Activated T-cell treated with anti-CD3 and anti-CD28 coated beads, Interleukin-2, amount 50 U/mL, for 4 hours (primary cell): Measurements from ENCODE around the gene TGIF2. TPM values are rescaled to one million over a fixed set of nuclear protein-coding genes. Genes with fewer than 3 reads are reported as not detected.

ENCODE experiments used
- ATAC-seq, 2 donors: fragments of 200-7000 bp; cut with Tn5 transposase; one replicate each; pipeline ENCODE4 v1.10.0; 2021
- DNase-seq: peaks from one replicate; pipeline ENCODE4 v3.0.0-alpha.2; 2020
- H3K27me3 Mint-ChIP-seq: one replicate; pipeline ENCODE4 v1.8.0; 2021; ENCODE audit warnings: low read depth, mixed read lengths
- H3K36me3 Mint-ChIP-seq: one replicate; pipeline ENCODE4 v1.8.0; 2022; ENCODE audit warnings: mixed read lengths; ENCODE audit not compliant: insufficient read depth
- H3K4me1 Mint-ChIP-seq: one replicate; pipeline ENCODE4 v1.8.0; 2021; ENCODE audit warnings: low read depth, mixed read lengths
- H3K4me3 Mint-ChIP-seq: one replicate; pipeline ENCODE4 v1.8.0; 2021; ENCODE audit warnings: mild to moderate bottlenecking, moderate library complexity, mixed read lengths
- H3K9me3 Mint-ChIP-seq: one replicate; pipeline ENCODE4 v1.8.0; 2021; ENCODE audit warnings: mixed read lengths
- total RNA-seq, 3 donors: library from RNA; stranded (reverse); gene quantifications; one replicate each; pipeline ENCODE4 v1.2.1, GENCODE V29; 2021

The TGIF2 gene
- 10 to 100 TPM; 62.2 to 63.9 (median 62.5) TPM for total RNA-seq

GRCh38 chr20:36573103-36573797 lies at the start of gene TGIF2:
TSS of gene TGIF2 (plus strand) at chr20:36573597. CDS start at chr20:36578775, 5,178 bp downstream.
- ATAC-seq = peak; percentile 73 to 78
- H3K36me3 Mint-ChIP-seq = peaks cover 9% of the 10 kb centered on the region
- H3K27me3 Mint-ChIP-seq = no peaks in the 10 kb centered on the region
- no peaks in the 10 kb centered on the region for H3K9me3 Mint-ChIP-seq
- H3K4me3 Mint-ChIP-seq = peak within 1 kb of the TSS; percentile 95
- peak; percentile 90 for DNase-seq
- H3K4me1 Mint-ChIP-seq = peaks cover 36% of the 10 kb centered on the region

DNA sequence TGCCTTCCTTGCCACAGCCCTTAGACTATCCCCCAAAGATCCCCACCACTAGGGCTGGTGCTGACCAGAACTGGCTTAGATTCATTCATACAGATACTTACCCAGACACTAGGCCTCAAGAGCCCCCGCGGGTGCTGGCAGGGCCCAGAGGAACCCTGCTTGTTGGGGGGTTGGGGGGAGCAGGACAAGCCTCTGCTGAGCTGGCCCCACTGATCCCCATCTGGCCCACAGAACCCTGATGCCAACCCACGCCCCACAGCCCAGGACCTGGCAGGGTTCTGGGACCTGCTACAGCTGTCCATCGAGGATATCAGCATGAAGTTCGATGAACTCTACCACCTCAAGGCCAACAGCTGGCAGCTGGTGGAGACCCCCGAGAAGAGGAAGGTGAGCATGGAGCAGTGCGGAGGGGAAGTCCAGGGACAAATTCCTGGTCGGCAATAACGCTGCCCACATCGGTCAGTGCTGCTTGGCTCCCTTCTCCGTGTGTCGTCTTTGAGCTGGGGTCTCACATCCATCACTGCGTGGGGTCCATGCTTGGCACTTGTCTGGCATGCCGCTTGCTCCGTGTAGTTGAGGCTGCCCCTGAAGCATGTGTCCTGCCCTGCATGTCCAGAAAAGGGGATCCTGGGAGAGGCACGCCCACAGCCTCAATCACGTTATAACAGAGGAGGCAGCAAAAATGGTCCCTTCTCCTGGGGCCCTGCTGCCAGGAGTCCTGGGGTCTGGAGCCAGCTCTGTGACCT lies 47.6 kb upstream of the TGIF2 start:
- DNase-seq (no peak), ATAC-seq (no peak)
- Mint-ChIP-seq H3K36me3 (peaks cover 21% of the 10 kb centered on the region), H3K9me3 (no peaks in the 10 kb centered on the region), H3K4me3 (no peak overlapping the region), H3K4me1 (no peaks in the 10 kb centered on the region), H3K27me3 (no peaks in the 10 kb centered on the region)

DNA sequence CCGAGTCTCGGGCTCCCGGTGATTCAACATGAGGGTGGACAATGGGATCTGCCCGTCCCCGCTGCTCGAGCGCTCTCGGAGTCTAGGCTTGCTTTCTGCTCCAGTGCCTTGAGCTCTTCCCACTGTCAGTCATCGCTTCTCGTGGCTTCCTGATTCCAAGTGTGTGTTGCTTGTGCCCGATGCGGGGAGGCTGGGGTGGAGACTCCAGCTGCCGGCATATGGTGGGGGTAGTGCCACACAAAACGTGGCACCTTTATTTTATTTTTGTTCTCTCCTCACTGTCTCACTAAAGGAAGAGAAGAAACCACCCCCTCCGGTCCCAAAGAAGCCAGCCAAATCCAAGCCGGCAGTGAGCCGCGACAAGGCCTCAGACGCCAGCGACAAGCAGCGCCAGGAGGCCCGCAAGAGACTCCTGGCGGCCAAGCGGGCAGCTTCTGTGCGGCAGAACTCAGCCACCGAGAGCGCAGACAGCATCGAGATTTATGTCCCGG lies 46.8 kb upstream of the TGIF2 start:
- H3K27me3 Mint-ChIP-seq = no peaks in the 10 kb centered on the region
- DNase-seq (no peak), ATAC-seq (no peak)
- peaks cover 18% of the 10 kb centered on the region for H3K36me3 Mint-ChIP-seq
- H3K4me3 Mint-ChIP-seq = no peak overlapping the region
- no peaks in the 10 kb centered on the region for H3K9me3 Mint-ChIP-seq
- H3K4me1 Mint-ChIP-seq = no peaks in the 10 kb centered on the region

GRCh38 chr20:36527331-36528125 lies 45.9 kb upstream of the TGIF2 start:
- Mint-ChIP-seq H3K4me3 (no peak overlapping the region), H3K4me1 (no peaks in the 10 kb centered on the region), H3K9me3 (no peaks in the 10 kb centered on the region), H3K36me3 (peaks cover 13% of the 10 kb centered on the region), H3K27me3 (no peaks in the 10 kb centered on the region)
- ATAC-seq = no peak
- no peak for DNase-seq

GRCh38 chr20:36528176-36528874 lies 45.1 kb upstream of the TGIF2 start:
- Mint-ChIP-seq H3K36me3 (peaks cover 13% of the 10 kb centered on the region), H3K9me3 (no peaks in the 10 kb centered on the region), H3K4me3 (no peak overlapping the region), H3K4me1 (no peaks in the 10 kb centered on the region), H3K27me3 (no peaks in the 10 kb centered on the region)
- no peak for DNase-seq
- ATAC-seq = no peak

- H3K4me3 Mint-ChIP-seq = no peak overlapping the region
- no peak for DNase-seq
- H3K9me3 Mint-ChIP-seq = no peaks in the 10 kb centered on the region
- ATAC-seq = no peak
- no peaks in the 10 kb centered on the region for H3K4me1 Mint-ChIP-seq
- peaks cover 13% of the 10 kb centered on the region for H3K36me3 Mint-ChIP-seq
- no peaks in the 10 kb centered on the region for H3K27me3 Mint-ChIP-seq
These were observed 44.5 kb upstream of the TGIF2 start for GRCh38 chr20:36528875-36529417.

DNA sequence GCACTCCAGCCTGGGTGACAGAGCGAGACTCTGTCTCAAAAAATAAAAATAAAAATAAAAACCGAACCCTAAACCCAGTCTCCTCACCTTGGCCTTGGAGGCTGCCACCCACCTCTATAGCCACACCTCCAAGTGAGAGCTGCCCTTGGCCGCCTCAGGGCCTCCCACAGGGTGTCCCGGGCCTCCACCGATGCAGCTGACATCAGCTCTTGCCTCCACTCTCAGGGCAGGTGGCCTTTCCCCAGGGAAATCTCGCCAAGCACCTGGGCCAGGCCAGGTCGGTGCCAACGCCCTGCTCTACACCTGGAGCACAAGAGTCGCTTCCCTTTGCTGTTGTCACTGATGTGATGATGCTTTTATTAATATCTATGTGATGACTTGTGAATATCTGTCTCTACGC lies 41.0 kb upstream of the TGIF2 start:
- Mint-ChIP-seq H3K4me3 (no peak overlapping the region), H3K9me3 (no peaks in the 10 kb centered on the region), H3K27me3 (no peaks in the 10 kb centered on the region), H3K36me3 (peaks cover 2% of the 10 kb centered on the region), H3K4me1 (no peaks in the 10 kb centered on the region)
- ATAC-seq (no peak), DNase-seq (no peak)

GRCh38 chr20:36532822-36533221 lies 40.6 kb upstream of the TGIF2 start:
- Mint-ChIP-seq H3K9me3 (no peaks in the 10 kb centered on the region), H3K36me3 (no peaks in the 10 kb centered on the region), H3K4me3 (no peak overlapping the region), H3K4me1 (no peaks in the 10 kb centered on the region), H3K27me3 (no peaks in the 10 kb centered on the region)
- DNase-seq (no peak), ATAC-seq (no peak)

- DNase-seq (no peak), ATAC-seq (no peak)
- Mint-ChIP-seq H3K9me3 (no peaks in the 10 kb centered on the region), H3K4me3 (no peak overlapping the region), H3K4me1 (no peaks in the 10 kb centered on the region), H3K27me3 (peaks cover 5% of the 10 kb centered on the region), H3K36me3 (no peaks in the 10 kb centered on the region)
These were observed 35.2 kb upstream of the TGIF2 start for GRCh38 chr20:36538026-36538722.

DNA sequence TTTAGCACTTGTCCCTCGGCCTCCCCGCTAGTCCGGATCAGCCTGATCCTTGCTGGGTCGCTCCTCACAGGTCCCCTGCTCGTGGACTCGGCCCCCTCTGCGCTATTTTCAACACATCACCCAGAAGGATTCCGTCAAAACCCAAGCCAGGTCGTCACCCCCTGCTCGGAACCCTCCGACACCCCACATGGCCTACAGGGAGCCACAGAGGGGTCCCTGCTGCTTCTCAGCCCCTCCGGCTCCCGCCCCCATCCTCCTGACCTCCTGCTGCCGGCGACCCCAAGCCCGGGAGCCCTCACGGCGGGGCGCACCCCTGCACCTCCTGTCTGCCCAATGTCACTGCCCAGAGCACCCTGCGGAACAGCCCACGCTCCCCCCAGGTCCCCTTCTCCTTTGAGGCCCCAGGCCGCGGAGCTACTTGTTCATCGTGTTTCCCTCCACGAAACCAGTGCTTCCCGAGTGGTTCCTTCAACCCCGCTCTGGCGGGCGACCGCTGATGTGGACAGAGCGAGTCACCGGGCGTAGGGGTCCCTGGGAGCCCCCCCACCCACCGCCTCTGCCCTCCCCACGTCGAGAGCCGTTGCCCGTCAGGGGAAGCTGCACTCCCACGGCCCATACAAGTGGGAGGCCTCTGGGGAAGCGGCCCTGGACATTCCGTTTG lies 32.7 kb upstream of the TGIF2 start:
- Mint-ChIP-seq H3K36me3 (no peaks in the 10 kb centered on the region), H3K9me3 (no peaks in the 10 kb centered on the region), H3K4me3 (no peak overlapping the region), H3K4me1 (no peaks in the 10 kb centered on the region), H3K27me3 (peaks cover 5% of the 10 kb centered on the region)
- DNase-seq (no peak), ATAC-seq (peak in 1 of 2 donors; percentile 14)

DNA sequence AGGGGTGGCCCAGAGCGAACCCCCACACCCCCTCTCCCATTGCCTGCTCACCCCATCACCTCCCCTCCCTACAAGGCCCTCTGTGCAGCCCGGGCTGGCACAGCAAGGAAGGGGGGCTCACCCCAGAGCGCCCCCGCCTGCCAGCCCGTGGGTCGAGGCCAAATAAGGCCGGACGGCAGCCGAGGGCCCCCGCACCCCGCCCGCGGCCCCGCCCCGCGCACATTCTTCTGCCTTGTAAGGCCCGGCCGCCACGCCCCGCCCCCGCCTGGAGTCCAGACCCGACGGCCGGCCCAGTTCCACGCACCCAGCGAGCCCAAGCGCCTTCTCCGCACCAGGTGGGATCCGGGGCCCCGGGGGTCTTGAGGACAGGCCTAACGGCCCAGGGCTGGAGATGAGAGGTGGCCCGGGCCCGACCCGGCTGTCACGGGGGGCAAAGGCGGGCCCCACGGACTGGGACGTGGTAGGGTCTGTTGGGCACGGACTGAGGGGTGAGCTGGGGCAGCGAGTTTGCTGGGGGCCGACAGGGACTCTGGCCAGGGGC lies 32.1 kb upstream of the TGIF2 start, which contains the start of gene MYL9:
Gene MYL9, plus strand, starts transcription at position 293 of the 541 bp plus-strand sequence. CDS start 3,366 bp downstream, outside the sequence.
- DNase-seq = no peak
- Mint-ChIP-seq H3K36me3 (no peaks in the 10 kb centered on the region), H3K9me3 (no peaks in the 10 kb centered on the region), H3K27me3 (peaks cover 5% of the 10 kb centered on the region), H3K4me3 (no peak within 1 kb of the TSS), H3K4me1 (no peaks in the 10 kb centered on the region)
- peak in 1 of 2 donors; percentile 37 for ATAC-seq

DNA sequence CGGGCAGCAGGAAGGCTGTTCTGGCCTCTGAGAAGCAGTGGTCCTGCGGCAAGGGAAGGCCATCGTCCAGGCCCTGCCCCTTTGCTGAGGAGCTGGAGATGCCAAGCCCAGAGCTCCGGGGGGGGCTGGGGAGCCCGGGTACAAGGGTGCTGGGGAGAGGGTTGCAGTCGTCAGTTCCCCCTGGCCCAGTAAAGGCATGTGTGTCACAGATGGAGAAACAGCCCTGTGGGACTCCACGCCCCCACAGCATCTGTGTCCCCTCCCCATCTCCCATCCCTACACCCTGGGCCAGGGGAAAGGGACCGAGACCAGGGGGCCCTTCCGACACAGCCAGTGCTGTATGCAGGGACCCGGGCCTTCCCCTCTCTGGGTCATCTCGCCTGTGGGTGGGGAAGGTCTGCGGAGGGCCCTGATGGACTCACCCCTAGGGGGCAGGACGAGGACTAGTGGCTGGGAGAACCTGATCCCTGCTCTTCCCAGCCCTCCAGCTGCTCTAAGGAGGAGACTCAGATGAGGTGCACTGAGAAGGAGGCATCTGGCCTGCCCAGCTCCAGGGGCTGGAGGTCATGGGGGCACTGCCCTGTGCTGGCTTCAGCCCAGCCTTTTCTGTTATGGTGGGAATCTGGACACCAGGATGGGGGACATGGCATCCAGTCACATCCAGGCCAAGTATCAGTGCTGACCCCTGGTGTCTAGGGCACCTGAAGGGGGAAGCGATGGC lies 31.5 kb upstream of the TGIF2 start:
- Mint-ChIP-seq H3K27me3 (peaks cover 5% of the 10 kb centered on the region), H3K4me3 (no peak overlapping the region), H3K9me3 (no peaks in the 10 kb centered on the region), H3K36me3 (no peaks in the 10 kb centered on the region), H3K4me1 (no peaks in the 10 kb centered on the region)
- no peak for DNase-seq
- no peak for ATAC-seq
